ENCODE results near the gene ECM1.

- TF ChIP-seq CTCF (IDR thresholded peaks at IDR 0.05; ENCODE audit: insufficient read depth, low read length, poor library complexity, severe bottlenecking): no peak
- no peak for TF ChIP-seq EZH2phosphoT487 (conservative IDR thresholded peaks at IDR 0.05; ENCODE audit: low read length)
Observed at GRCh38 chr1:150528196-150528595, 20.3 kb downstream of the ECM1 start.

Data from SU-DHL-6 (cell line).